Gastroesophageal sphincter (tissue), 4 donors: ENCODE measurements around the gene ARHGEF7. TPM values are rescaled to one million over a fixed set of nuclear protein-coding genes. Genes with fewer than 3 reads are reported as not detected.
"Not testable (repeated sequence)": the region's sequence is repeated elsewhere in the genome, so short reads cannot be mapped to it uniquely, and the experiment has no call there.

ENCODE experiments used
- ATAC-seq: fragments of 150-250 bp; one replicate; pipeline ENCODE4 v1.9.1; 2016; ENCODE audit warnings: mild to moderate bottlenecking, moderate library complexity
- H3K27ac ChIP-seq, 4 donors: fragments of 200-600 bp; sonication (generic) in 3 of 4; 1 replicate in 3 of 4; 2 replicates in 1 of 4; pipeline ENCODE4 v1.5.1; 2016 to 2019
- H3K27me3 ChIP-seq: fragments of 200-600 bp; sonication (generic); one replicate; pipeline ENCODE4 v1.5.1; 2019
- H3K36me3 ChIP-seq, 2 donors: fragments of 200-600 bp; sonication (generic); one replicate each; pipeline ENCODE4 v1.5.1; 2019; ENCODE audit warnings: control low read depth in 1 of 2
- H3K4me1 ChIP-seq, 3 donors: fragments of 200-600 bp; sonication (generic); 1 replicate in 2 of 3; 2 replicates in 1 of 3; pipeline ENCODE4 v1.5.1; 2016 to 2019; ENCODE audit warnings: control low read depth in 2 of 3
- H3K4me3 ChIP-seq, 2 donors: fragments of 200-600 bp; sonication (generic); one replicate each; pipeline ENCODE4 v1.5.1; 2019; ENCODE audit warnings: mild to moderate bottlenecking in 1 of 2, moderate library complexity in 1 of 2
- H3K9me3 ChIP-seq, 3 donors: fragments of 200-600 bp; sonication (generic); one replicate each; pipeline ENCODE4 v1.5.1; 2017 to 2019; ENCODE audit warnings: control low read depth in 2 of 3
- EP300 ChIP-seq: sonication (generic); formaldehyde crosslinking; IDR thresholded peaks from one replicate; pipeline ENCODE4 v1.6.1; 2017; ENCODE audit warnings: antibody characterized with exemption, mild to moderate bottlenecking
- POLR2A ChIP-seq, 2 donors: fragments of 450-650 bp; IDR thresholded peaks; one replicate each; pipeline ENCODE4 v1.6.1; 2017; ENCODE audit warnings: antibody characterized with exemption in 2 of 2, mild to moderate bottlenecking in 2 of 2, moderate library complexity in 1 of 2
- POLR2AphosphoS5 ChIP-seq: sonication (generic); formaldehyde crosslinking; IDR thresholded peaks from one replicate; pipeline ENCODE4 v1.6.1; 2017; ENCODE audit warnings: antibody characterized with exemption
- WGBS, 2 donors: methylation state at CpG; one replicate each; pipeline ENCODE4 v1.1.5; 2018; ENCODE audit warnings: low coverage in 1 of 2; 5-methylcytosine and 5-hydroxymethylcytosine counted together
- total RNA-seq, 4 donors: library from RNA; depleted of rRNA; stranded (reverse); fragments of >200 nt; gene quantifications; one replicate each; pipeline ENCODE4 v1.1.0, GENCODE V29; 2016
- TF ChIP-seq, protein P1 (sequence below), 4 experiments: fragments of 200-600 bp in 2 of 4; fragments of 450-650 bp in 2 of 4; sonication (generic) in 1 of 4; IDR thresholded peaks; one replicate each; pipeline ENCODE4 v1.5.1; 2017 to 2019; ENCODE audit warnings: antibody characterized with exemption in 4 of 4, mild to moderate bottlenecking in 2 of 4, moderate library complexity in 2 of 4

Gene ARHGEF7, protein sequence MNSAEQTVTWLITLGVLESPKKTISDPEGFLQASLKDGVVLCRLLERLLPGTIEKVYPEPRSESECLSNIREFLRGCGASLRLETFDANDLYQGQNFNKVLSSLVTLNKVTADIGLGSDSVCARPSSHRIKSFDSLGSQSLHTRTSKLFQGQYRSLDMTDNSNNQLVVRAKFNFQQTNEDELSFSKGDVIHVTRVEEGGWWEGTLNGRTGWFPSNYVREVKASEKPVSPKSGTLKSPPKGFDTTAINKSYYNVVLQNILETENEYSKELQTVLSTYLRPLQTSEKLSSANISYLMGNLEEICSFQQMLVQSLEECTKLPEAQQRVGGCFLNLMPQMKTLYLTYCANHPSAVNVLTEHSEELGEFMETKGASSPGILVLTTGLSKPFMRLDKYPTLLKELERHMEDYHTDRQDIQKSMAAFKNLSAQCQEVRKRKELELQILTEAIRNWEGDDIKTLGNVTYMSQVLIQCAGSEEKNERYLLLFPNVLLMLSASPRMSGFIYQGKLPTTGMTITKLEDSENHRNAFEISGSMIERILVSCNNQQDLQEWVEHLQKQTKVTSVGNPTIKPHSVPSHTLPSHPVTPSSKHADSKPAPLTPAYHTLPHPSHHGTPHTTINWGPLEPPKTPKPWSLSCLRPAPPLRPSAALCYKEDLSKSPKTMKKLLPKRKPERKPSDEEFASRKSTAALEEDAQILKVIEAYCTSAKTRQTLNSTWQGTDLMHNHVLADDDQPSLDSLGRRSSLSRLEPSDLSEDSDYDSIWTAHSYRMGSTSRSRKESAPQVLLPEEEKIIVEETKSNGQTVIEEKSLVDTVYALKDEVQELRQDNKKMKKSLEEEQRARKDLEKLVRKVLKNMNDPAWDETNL
- 10 to 100 TPM; 23.3 to 78.6 (median 47.2) TPM for total RNA-seq

DNA sequence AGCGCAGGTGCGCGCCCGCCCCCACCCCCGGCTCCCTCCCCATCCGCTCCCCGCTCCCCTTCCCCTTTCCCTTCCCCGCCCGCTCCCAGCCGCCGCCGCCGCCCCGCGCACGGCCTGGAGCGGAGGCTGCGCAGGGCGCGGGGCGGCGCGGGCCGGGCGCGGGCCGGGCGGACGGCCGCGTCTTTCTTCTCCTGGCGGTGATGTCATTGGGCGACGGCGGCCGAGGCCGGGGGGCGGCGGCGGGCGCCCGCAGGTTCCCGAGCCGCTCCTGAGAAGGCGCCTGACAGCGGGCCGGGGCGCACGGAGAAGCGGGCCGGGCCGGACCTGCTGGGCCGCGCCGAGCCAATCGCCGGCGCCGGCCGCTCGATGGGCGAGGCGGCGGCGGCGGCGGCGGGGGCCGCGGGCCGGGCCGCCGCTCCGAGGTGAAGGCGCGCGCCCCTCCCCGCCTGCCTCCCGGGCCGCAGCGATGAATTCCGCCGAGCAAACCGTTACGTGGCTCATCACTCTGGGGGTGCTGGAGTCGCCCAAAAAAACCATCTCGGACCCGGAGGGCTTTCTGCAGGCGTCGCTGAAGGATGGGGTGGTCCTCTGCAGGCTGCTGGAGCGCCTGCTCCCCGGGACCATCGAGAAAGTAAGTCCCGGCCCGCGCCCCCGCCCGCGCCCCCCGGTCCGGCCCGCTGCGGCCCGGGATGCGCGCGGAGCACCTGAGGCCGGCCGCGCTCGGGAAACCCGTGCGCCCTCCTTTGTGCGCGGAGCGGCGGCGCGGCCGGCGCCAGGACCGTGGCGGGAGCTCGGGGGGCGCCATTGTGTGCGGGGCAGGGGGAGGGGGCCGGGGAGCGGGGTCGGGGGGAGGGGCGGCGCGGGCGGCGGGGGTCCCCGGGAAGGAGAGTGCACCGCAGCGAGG, at the start of gene ARHGEF7:
TSS of gene ARHGEF7 (plus strand) at position 250 of the 904 bp plus-strand sequence. CDS start at position 467, 217 bp downstream.
- peak within 1 kb of the TSS; percentile 33 to 61 for H3K4me3 ChIP-seq
- H3K36me3 ChIP-seq: no peaks in the 10 kb centered on the region
- peaks cover 0 to 25% (median 9%) of the 10 kb centered on the region in 3 donors for H3K4me1 ChIP-seq
- H3K27ac ChIP-seq: peak within 1 kb of the TSS in 3 of 4 donors; percentile 66 to 81 (median 81)
- peaks cover 94% of the 10 kb centered on the region for H3K27me3 ChIP-seq
- peak; percentile 44 for ATAC-seq
- TF ChIP-seq EP300 (no peak), POLR2AphosphoS5 (no peak), POLR2A (IDR thresholded peaks at IDR 0.05) (no peak)
- TF ChIP-seq, protein P1, sequence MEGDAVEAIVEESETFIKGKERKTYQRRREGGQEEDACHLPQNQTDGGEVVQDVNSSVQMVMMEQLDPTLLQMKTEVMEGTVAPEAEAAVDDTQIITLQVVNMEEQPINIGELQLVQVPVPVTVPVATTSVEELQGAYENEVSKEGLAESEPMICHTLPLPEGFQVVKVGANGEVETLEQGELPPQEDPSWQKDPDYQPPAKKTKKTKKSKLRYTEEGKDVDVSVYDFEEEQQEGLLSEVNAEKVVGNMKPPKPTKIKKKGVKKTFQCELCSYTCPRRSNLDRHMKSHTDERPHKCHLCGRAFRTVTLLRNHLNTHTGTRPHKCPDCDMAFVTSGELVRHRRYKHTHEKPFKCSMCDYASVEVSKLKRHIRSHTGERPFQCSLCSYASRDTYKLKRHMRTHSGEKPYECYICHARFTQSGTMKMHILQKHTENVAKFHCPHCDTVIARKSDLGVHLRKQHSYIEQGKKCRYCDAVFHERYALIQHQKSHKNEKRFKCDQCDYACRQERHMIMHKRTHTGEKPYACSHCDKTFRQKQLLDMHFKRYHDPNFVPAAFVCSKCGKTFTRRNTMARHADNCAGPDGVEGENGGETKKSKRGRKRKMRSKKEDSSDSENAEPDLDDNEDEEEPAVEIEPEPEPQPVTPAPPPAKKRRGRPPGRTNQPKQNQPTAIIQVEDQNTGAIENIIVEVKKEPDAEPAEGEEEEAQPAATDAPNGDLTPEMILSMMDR (IDR thresholded peaks at IDR 0.05): no peak
- WGBS, 2 donors: no CpG with 5 or more reads among the region's 137 CpGs
- H3K9me3 ChIP-seq: peaks cover 0 to 2% (median 0%) of the 10 kb centered on the region in 3 donors

DNA sequence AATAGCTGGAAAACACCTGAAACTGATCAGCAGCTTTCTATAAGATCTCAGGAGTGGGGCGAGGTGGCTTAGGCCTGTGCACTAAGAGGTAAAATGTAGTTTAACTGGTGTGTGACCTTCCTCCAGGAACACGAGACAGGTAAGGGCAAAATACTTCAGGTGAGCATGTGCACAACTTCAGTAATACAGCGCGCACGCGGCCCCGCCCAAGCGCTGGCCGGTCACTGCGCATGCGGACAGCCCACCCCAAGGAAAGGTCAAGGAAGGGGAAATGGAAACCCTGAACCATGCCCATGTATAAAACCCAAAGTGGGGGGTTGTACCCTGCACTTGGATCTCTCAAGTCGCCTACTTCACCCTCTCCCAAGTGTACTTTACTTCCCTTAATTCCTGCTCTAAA, 49.4 kb upstream of the ARHGEF7 start:
- WGBS, 2 donors: 90 to 96% methylated on average over 6 to 9 of the region's 12 CpGs
- no peak for TF ChIP-seq EP300
- TF ChIP-seq POLR2AphosphoS5: no peak
- TF ChIP-seq, protein P1 (IDR thresholded peaks at IDR 0.05): no peak
- no peak for TF ChIP-seq POLR2A (IDR thresholded peaks at IDR 0.05)
- Histone ChIP-seq H3K4me3 (no peak overlapping the region), H3K4me1 (peaks cover 0 to 10% (median 0%) of the 10 kb centered on the region in 3 donors), H3K36me3 (no peaks in the 10 kb centered on the region), H3K27ac (no peak overlapping the region), H3K27me3 (peaks cover 26% of the 10 kb centered on the region), H3K9me3 (peaks cover 0 to 2% (median 0%) of the 10 kb centered on the region in 3 donors)
- ATAC-seq: no peak

DNA sequence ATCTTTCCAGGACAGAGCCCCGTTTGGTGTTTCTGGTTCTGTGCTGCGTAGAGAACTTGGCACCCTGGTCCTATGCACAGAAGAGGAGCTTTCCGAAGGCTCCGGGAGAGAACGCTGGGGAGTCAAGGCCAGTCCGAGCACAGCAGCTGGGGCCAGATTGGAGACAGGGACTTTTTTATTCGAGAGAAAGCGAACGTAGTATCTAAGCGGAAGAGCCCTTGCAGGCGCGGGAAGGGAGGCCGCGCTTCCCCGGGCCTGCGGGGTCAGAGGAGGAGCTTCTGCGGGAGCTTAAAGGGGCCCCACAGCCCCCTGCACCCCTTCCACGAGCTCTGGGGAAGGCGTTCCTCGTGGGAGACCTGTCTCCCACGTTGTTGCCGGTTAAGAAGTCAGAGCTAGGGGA, 48.6 kb upstream of the ARHGEF7 start:
- H3K27ac ChIP-seq: peak overlapping the region in 1 of 4 donors; percentile 31
- no peak for ATAC-seq
- WGBS, 2 donors: 56% methylated on average over 7 of the region's 22 CpGs; no CpG with 5 or more reads in 1 of the 2 donors
- H3K4me1 ChIP-seq: peaks cover 0 to 10% (median 0%) of the 10 kb centered on the region in 3 donors
- TF ChIP-seq POLR2A (IDR thresholded peaks at IDR 0.05) (no peak), EP300 (no peak), POLR2AphosphoS5 (no peak)
- TF ChIP-seq, protein P1 (IDR thresholded peaks at IDR 0.05): no peak
- peak overlapping the region in 1 of 2 donors; percentile 59 for H3K4me3 ChIP-seq
- peaks cover 0 to 10% (median 0%) of the 10 kb centered on the region in 3 donors for H3K9me3 ChIP-seq
- peaks cover 27% of the 10 kb centered on the region for H3K27me3 ChIP-seq
- H3K36me3 ChIP-seq: no peaks in the 10 kb centered on the region

GRCh38 chr13:111068009-111068350, 47.1 kb upstream of the ARHGEF7 start:
- 13 to 21% methylated on average over 2 of the region's 2 CpGs for WGBS, 2 donors
- Histone ChIP-seq H3K4me3 (peak overlapping the region in 1 of 2 donors; percentile 59), H3K27ac (no peak overlapping the region), H3K4me1 (peaks cover 0 to 10% (median 0%) of the 10 kb centered on the region in 3 donors), H3K36me3 (no peaks in the 10 kb centered on the region), H3K27me3 (peaks cover 27% of the 10 kb centered on the region), H3K9me3 (peaks cover 0 to 22% (median 0%) of the 10 kb centered on the region in 3 donors)
- ATAC-seq: no peak
- TF ChIP-seq, protein P1 (IDR thresholded peaks at IDR 0.05): no peak
- TF ChIP-seq EP300 (no peak), POLR2AphosphoS5 (no peak), POLR2A (IDR thresholded peaks at IDR 0.05) (no peak)

- not testable (repeated sequence) for ATAC-seq, H3K36me3 ChIP-seq, H3K4me1 ChIP-seq, H3K4me3 ChIP-seq, H3K27ac ChIP-seq
- peaks cover 27% of the 10 kb centered on the region for H3K27me3 ChIP-seq
- H3K9me3 ChIP-seq: peaks cover 0 to 50% (median 0%) of the 10 kb centered on the region in 3 donors
- 58 to 90% methylated on average over 2 to 4 of the region's 4 CpGs for WGBS, 2 donors
These were observed 44.0 kb upstream of the ARHGEF7 start for GRCh38 chr13:111071120-111071519.

GRCh38 chr13:111071526-111071925, 43.6 kb upstream of the ARHGEF7 start:
- not testable (repeated sequence) for H3K27ac ChIP-seq, H3K4me3 ChIP-seq, H3K36me3 ChIP-seq, H3K4me1 ChIP-seq, ATAC-seq
- H3K9me3 ChIP-seq: peaks cover 0 to 54% (median 0%) of the 10 kb centered on the region in 3 donors
- peaks cover 25% of the 10 kb centered on the region for H3K27me3 ChIP-seq
- WGBS, 2 donors: 66 to 75% methylated on average over 5 to 6 of the region's 7 CpGs
